Dendritic cell treated with granulocyte-macrophage colony-stimulating factor and Interleukin-4, amounts not matched to agents 40 ng/mL and 50 ng/mL, for 4 days (primary cell): ENCODE measurements around the gene SPCS3.

ENCODE experiments used
- H3K27ac Mint-ChIP-seq: one replicate; pipeline ENCODE4 v1.8.0; 2022; ENCODE audit warnings: mild to moderate bottlenecking, mixed read lengths
- H3K27me3 Mint-ChIP-seq: one replicate; pipeline ENCODE4 v1.8.0; 2022; ENCODE audit warnings: mild to moderate bottlenecking, mixed read lengths
- H3K36me3 Mint-ChIP-seq: one replicate; pipeline ENCODE4 v1.8.0; 2022; ENCODE audit warnings: low read depth, mixed read lengths
- H3K4me1 Mint-ChIP-seq: one replicate; pipeline ENCODE4 v1.8.0; 2022; ENCODE audit warnings: low read depth, mixed read lengths
- H3K4me3 Mint-ChIP-seq: one replicate; pipeline ENCODE4 v1.8.0; 2022; ENCODE audit warnings: mild to moderate bottlenecking, moderate library complexity, mixed read lengths
- H3K9me3 Mint-ChIP-seq: one replicate; pipeline ENCODE4 v1.8.0; 2022; ENCODE audit warnings: mixed read lengths
- intact Hi-C: fragments of 100-400 bp; cut with micrococcal nuclease; formaldehyde crosslinking; loops from one replicate; pipeline ENCODE4 v1.15.0; 2022

Gene SPCS3

DNA sequence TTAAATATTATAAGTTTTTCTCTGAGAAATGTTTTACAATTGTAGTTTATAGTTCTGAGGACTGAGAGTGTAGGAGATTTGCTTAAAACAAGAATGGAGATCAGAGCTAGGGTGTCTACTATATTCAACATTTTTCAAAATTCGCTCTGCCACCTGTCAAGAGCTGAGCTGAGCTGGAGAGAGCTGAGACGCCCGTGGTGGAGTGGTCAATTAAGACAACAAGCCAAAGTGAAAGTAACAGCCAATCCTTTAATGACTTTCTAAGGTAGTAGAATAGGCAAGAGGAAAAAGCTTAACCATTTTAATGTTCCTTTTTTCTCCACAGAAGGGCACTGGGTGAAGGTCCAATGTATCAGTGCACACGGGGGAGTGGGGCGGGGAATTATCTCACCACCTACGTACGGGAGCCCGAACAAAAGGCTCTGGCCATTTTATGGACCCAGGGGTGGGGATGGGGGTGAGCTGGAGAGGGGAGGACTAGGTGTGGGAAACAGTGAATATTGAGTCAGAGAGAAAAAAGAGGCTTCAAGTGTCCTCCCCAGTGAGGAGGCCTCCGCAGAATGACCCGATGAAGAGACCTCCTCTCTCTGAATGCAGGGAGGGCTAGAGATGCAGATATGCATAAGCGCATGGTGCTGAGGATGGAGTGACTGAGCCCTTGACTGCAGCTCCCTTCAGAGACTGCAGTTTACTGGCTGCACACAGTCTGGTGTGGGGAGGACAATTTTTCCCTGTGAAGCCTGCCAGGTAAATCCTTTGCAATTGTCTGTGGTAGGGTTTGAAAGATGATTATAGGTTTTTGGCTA, 60.8 kb downstream of the SPCS3 start:
- Mint-ChIP-seq H3K27ac (no peak overlapping the region), H3K27me3 (no peaks in the 10 kb centered on the region), H3K4me3 (no peak overlapping the region), H3K4me1 (no peaks in the 10 kb centered on the region), H3K9me3 (no peaks in the 10 kb centered on the region), H3K36me3 (no peaks in the 10 kb centered on the region)
- intact Hi-C loops = no loop called here
